GM18951 (cell line): ENCODE data around the gene TDRKH.

ENCODE experiments used
- POLR2A ChIP-seq: IDR thresholded peaks from 4 replicates; pipeline ENCODE4 v1.6.1; 2011; ENCODE audit warnings: mild to moderate bottlenecking; ENCODE audit not compliant: insufficient read length, insufficient read depth; ENCODE audit errors: extremely low read depth
- in situ Hi-C: fragments of 300-500 bp; cut with MboI; formaldehyde crosslinking; loops from one replicate; pipeline ENCODE4 v1.12.0; 2022; ENCODE audit warnings: low sequenced_read_pairs, mixed read lengths, inconsistent platforms; ENCODE audit not compliant: unreplicated experiment

The TDRKH gene

DNA sequence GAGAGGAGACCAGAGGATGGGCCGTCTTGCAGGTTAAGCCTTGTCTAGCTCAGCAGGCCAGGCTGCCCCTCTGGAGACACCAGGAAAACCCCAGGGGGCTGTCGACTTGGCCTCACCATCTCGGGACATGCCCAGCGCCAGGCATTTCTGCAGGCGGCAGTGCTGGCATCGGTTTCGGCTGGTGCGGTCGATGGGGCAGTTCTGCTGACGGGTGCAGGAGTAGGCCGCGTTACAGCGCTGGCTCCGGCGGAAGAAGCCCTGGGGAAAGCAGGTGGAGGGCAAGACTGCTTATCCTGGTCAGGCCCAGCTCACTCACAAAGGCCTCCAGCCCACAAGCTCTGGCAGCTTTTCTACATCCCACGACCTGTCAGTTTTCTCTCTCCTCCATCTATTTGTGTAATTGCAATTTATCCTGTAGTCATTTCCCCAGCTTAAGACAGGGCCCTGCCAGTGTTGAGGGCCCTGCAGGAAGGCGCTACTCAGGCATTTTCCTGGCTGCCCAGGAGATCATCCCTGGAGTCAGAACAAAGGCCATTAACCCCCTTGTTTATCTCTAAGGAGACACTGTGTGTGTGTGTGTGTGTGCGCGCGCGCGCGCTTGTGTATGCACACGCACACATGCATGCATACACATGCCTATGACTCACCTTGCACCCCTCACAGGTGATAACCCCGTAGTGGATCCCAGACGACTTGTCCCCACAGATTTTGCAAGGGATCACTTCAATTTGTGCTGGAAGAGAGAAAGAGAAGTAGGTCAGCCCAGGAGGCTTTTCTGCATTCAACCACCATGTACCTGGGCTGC, 26.4 kb upstream of the TDRKH start:
- in situ Hi-C loops = no loop called here
- TF ChIP-seq POLR2A = no peak

DNA sequence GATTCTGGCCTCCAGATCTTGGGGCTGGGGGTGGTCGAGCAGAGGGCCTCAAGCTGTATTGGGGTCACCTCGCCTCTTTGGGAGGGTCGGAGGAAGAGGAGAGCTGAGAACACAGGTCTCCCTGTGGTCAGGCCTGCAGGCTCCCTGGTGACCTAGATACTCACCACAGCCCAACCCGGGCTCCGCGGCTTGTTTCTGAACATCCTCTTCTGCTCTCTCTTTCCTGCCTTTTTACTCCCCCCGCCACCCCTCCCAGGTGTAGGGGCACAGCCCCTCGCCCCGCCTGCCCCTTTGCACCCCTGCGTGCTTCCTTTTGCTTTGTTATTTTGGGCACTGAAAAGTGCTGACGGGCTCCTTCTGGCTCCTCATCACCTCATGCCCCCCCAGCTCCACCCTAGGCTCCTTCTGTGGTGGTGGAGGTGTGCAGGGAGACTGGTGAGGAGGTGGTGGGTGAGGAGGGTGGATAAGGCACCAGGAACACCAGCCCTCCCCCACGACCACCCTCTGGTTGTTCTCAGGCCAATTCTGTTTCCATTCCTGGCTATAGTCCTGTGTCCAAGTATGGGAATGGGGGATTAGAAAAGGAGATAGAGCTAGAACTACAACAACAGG, 25.5 kb upstream of the TDRKH start:
- no peak for TF ChIP-seq POLR2A
- in situ Hi-C loops = no loop called here

DNA sequence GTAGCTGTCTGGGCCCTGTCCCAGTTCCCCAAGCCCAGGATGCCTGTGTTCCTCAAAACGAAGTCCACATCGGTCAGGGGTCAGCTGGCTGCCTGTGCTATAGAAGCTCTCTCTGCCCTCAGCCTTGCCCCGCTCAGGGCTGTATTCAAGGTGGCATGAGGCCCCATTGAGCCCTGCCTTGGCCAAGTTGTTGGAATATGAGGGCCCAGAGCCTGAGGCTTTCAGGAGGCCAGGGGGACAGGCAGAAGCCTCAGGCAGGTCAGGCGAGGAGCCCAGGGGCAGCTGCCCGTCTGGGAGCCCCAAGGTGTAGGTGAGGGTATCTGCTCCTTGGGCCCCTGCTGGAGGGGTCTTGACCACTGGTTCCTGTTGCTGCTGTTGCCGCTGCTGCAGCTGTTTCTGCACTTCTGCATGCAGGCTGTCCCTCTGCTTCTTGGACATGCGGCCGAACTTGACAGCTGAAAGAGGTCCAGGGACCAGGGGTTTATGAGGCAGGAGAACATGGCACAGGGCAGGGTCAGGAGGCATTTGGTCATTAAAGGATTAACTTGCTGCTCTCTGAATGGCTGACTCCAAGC, 24.8 kb upstream of the TDRKH start:
- TF ChIP-seq POLR2A = no peak
- in situ Hi-C loops = no loop called here

DNA sequence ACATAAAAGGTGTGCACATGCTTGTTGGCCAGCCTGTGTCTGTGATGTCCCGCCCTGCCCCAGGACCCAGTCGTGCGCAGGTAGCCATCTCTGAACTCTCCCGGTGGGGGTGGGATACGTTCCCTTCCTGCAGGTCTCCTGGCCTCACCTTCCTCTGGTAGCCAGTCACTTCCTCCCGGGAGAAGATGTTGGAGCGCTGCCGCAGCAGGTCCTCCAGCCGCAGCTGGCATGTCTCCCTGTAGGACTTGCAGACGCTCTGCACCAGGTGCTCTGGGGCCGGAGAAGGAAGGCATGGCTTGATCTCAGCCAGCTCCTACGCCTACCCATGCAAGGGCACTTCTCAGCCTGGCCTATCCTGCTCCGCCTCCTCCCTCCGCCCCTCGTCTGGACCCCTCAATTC, 24.1 kb upstream of the TDRKH start:
- in situ Hi-C loops = no loop called here
- TF ChIP-seq POLR2A = no peak

DNA sequence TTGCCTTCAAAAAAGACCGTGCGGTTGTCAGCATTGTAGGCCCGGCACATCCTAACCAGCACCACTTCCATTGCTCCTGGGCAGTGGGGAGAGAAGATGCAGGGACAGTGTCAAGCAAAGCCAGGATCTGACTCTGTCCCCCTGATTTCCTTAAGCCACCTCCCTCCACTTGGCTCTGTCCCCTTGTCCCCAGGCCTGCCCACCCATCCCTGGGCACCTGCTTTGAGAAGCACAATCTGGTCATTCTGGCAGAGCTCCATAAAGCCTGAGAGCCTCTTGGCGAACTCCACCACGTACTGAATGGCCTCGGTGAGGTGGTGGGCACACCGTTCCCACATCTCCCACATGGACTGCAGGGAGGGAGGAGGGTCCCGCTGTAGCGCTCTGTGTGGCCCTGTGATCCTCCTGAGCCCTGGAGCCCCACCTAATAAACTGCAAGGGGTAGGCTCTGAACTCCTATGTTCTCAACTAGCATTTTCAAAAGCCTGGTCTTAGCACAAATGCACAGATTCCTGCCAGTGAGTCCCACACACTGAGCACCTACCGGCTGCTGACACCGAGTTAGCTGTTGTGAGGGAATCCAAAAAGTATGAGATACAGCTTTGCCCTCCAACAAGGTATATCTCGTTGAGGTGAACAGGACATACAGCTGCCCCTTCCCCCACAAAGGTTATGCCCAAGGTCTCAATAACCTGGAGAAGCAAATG, 23.1 kb upstream of the TDRKH start:
- TF ChIP-seq POLR2A = no peak
- in situ Hi-C loops = no loop called here

DNA sequence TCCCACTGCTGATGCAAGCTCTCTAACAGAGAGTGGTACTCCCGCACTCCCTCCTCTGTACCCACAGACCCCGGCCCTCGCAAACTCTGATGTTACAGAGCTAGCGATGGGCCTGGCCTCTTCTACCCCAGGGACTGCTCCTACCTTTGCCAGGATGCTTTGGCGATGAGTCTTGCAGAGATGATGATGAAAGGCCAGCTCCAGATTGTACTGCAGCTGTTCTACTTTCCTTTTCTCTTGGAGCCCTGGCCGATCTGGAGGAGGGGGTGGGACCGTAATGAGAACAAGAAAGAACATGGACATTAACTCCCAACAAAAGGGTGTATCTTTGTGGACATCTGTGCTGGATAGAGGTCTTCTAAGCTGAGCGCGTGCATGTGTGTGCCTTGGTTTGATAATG, 20.9 kb upstream of the TDRKH start:
- in situ Hi-C loops = no loop called here
- TF ChIP-seq POLR2A = no peak

DNA sequence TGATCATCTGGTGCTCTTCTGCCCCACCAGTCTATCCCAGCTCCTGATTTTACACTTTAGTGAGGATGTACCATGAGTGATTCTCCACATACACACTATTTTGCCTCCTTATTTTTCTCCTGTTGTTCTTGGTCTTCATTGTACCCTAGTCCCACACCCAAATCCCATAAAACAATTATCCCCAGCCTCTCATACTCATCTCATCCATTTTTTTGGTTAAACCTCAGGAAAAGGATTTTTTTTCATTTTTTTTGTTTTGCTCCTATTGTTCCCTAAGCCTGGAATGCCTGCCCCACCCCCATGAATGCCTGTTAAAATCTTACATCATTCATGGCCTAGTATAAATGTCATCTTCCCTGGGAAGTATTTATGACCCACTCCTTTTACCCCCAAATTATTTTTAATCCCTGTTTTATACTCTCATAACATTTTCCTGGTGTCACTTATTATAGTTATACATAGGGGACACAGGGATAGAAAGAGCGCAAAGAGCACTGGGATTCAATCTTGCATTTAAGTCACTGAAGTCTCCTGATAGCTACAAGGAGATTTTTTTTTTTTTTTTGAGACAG, 19.8 kb upstream of the TDRKH start:
- in situ Hi-C loops = no loop called here

DNA sequence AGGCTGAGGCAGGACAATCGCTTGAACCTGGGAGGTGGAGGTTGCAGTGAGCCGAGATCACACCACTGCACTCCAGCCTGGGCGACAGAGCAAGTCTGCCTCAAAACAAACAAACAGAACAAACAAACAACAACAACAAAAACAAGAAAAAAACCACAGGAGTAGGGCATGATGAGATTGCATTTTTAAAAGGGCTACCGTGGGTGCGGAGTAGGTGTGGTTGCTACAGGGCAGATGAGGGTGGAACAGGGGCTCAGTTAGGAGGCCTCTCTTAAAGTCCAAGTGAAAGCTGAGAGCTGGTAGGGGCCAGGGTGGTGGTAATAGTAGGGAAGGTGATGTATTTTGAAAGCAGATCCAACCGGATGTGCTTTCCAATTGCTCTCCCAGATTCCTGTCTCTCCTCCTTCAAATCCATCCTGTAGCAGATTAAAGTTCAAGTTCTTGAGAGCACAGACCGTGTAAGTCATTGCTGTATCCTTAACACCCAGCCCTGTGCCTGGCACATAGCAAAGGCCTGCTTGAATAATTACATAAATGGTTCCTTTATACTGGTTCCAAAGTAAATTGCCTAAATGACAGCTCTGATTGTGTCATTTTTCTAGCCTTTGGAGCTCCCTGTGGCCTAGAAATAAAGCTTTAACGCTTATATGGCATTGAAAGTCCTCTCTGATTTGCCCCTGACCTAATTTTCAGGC, 19.1 kb upstream of the TDRKH start:
- TF ChIP-seq POLR2A = no peak
- in situ Hi-C loops = no loop called here

More for the DNA sequence above, 19.8 kb upstream of the TDRKH start:
- TF ChIP-seq POLR2A = no peak

DNA sequence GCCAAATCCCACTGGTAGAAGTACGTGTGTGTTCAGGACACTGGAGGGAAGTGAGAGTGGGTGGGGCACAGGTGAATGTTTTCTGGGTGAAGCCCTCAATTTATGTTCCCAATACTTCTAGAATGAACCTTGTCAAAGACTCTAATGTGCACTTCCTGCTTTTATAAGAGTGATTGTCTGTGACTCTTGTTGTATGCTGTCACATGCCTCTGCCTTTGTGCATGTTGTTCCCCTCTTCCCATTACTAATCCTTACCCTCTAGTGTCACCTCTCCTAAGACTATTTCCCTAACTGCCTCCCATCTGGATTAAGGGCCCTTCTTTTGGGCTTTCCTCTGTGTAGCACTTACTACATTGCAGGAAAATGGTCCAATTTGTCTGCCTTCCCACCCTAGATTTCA, 17.5 kb upstream of the TDRKH start:
- no peak for TF ChIP-seq POLR2A
- in situ Hi-C loops = no loop called here

DNA sequence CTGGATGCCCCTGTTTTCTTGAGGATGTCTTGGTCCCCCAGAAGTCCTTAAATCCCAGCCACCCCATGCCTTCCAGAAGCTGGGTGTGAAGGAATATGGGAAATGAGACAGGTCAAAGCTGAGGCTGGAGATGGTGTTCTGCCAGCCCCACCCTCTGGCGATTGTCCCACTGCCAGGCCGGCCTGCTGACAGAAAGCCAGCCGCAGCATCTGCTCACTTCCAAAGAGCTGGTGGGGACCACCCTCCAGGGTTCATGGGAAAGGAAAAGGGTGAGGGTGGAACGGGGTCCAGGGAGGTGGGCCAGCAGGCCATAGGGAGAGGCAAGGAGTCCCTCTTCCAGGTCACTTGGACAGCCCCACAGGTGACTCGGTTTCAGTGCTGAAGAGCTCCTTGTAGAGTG, 16.8 kb upstream of the TDRKH start:
- no peak for TF ChIP-seq POLR2A
- in situ Hi-C loops = no loop called here

DNA sequence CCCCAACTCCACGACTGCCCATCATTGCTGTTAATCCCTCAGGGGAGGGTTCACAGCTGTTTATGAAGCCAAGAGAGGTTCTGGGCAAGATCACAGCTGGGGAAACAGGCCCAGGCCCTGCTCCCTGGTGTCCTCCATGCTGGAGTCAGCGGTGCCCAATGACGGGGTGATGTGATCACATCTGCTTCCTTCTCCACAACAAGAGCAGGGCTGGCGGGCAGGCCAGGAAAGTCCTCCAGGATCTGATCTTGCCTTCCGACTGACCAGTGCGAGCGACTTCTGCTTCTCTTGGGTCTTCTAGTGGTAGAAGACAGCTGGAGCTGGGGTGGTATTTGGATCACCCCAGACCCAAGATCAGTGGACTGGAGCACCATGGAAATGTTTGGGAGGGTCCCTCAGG, 15.9 kb upstream of the TDRKH start:
- in situ Hi-C loops = no loop called here
- no peak for TF ChIP-seq POLR2A

DNA sequence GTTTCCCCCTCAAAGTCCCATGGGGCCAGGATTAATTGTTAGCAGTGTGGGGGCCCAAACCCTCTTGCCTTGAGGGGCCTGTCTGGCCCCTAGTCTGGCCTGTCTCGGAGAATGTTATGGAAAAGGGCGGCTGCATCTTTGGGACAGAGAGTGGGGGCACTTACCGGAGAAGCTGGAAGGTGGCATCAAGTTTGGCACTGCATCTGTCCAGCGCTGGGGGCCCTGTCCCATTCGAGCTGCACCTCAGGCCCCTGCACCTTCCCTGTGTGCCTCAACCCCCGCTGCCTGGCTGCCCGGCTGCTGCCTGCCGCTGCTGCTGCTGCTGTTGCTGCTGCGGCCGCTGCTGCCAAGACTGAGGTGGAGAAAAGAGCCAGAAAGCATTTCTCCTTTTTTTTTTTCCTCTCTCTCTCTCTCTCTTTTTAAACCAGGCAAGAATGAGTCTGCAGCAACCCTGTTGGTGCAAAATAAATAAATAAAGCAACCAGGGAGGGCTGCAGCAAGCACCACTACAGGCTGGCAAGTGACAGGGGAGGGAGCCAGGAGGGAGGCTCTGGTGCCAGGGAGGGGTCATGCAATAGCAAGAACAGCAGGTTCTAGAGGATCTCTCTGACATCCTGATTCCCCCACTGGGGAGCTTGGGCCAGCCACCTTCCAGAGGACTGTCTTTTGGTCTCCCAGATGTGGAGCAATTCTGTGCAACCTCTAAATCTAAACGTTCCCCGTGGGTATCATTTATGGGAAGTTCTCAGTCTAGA, 14.9 kb upstream of the TDRKH start, which contains the start of gene LINGO4:
TSS of gene LINGO4 (minus strand) at position 354 of the 755 bp plus-strand sequence. CDS start 2,715 bp downstream, outside the sequence.
- in situ Hi-C loops = no loop called here
- TF ChIP-seq POLR2A = no peak

DNA sequence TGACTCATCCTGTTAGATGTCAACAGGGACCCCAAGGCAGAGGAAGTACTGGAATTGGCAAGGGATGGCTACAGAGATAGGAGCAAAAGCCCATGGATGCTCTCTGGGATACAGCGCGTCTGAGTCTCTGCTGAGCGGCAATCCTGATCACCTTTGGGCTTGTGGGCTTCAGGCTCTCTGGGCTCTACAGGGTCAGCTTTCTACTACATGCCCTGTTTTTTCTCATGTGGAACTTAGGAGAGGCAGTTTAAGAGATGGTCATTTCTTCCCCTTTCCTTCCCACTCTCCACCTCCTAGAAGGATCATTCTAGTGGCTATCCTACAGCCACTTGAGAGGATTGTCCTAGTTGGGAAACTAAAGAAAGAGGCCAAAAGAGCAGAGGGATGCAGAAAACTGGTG, 13.6 kb upstream of the TDRKH start:
- in situ Hi-C loops = no loop called here
- TF ChIP-seq POLR2A = no peak
